RWPE2 (cell line): ENCODE measurements around the gene SPCS1.

Source experiments
- ATAC-seq: fragments of 200-7000 bp; cut with Tn5 transposase; 3 replicates; pipeline ENCODE4 v1.9.1; 2021; ENCODE audit warnings: low read depth
- DNase-seq: peaks from one replicate; pipeline ENCODE4 v3.0.0-alpha.2; 2020; ENCODE audit warnings: low spot score
- H3K27ac ChIP-seq: fragments of 450-650 bp; 2 replicates; pipeline ENCODE4 v1.5.1; 2017; ENCODE audit warnings: mild to moderate bottlenecking; ENCODE audit not compliant: poor library complexity, severe bottlenecking
- H3K27me3 ChIP-seq: fragments of 250-450 bp; sonication (Bioruptor Pico); 2 replicates; pipeline ENCODE4 v1.5.1; 2021; ENCODE audit warnings: mild to moderate bottlenecking, moderate library complexity; ENCODE audit not compliant: insufficient read depth, poor library complexity, severe bottlenecking
- H3K36me3 ChIP-seq: fragments of 250-450 bp; sonication (Bioruptor Pico); 2 replicates; pipeline ENCODE4 v1.5.1; 2020; ENCODE audit warnings: low read depth, mild to moderate bottlenecking, moderate library complexity
- H3K4me1 ChIP-seq: fragments of 250-450 bp; sonication (Bioruptor Pico); 2 replicates; pipeline ENCODE4 v1.5.1; 2021; ENCODE audit warnings: mild to moderate bottlenecking, moderate library complexity; ENCODE audit not compliant: insufficient read depth, poor library complexity, severe bottlenecking
- H3K4me3 ChIP-seq: fragments of 250-450 bp; sonication (Bioruptor Pico); 2 replicates; pipeline ENCODE4 v1.5.1; 2021; ENCODE audit warnings: mild to moderate bottlenecking, moderate library complexity; ENCODE audit not compliant: severe bottlenecking
- H3K9me3 ChIP-seq: fragments of 250-450 bp; sonication (Bioruptor Pico); 2 replicates; pipeline ENCODE4 v1.5.1; 2021; ENCODE audit warnings: mild to moderate bottlenecking, moderate library complexity; ENCODE audit not compliant: severe bottlenecking
- TF ChIP-seq, protein P1 (sequence below): fragments of 450-650 bp; IDR thresholded peaks from one replicate; pipeline ENCODE4 v1.5.1; 2017; ENCODE audit warnings: mild to moderate bottlenecking, moderate library complexity; ENCODE audit not compliant: poor library complexity, severe bottlenecking

Gene SPCS1

GRCh38 chr3:52754373-52754772 lies 48.5 kb downstream of the SPCS1 start:
- peaks cover 64% of the 10 kb centered on the region for H3K36me3 ChIP-seq
- TF ChIP-seq, protein P1, sequence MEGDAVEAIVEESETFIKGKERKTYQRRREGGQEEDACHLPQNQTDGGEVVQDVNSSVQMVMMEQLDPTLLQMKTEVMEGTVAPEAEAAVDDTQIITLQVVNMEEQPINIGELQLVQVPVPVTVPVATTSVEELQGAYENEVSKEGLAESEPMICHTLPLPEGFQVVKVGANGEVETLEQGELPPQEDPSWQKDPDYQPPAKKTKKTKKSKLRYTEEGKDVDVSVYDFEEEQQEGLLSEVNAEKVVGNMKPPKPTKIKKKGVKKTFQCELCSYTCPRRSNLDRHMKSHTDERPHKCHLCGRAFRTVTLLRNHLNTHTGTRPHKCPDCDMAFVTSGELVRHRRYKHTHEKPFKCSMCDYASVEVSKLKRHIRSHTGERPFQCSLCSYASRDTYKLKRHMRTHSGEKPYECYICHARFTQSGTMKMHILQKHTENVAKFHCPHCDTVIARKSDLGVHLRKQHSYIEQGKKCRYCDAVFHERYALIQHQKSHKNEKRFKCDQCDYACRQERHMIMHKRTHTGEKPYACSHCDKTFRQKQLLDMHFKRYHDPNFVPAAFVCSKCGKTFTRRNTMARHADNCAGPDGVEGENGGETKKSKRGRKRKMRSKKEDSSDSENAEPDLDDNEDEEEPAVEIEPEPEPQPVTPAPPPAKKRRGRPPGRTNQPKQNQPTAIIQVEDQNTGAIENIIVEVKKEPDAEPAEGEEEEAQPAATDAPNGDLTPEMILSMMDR = no peak
- H3K27ac ChIP-seq = no peak overlapping the region
- no peak for DNase-seq
- H3K4me3 ChIP-seq = no peak overlapping the region
- H3K9me3 ChIP-seq = no peaks in the 10 kb centered on the region
- no peaks in the 10 kb centered on the region for H3K4me1 ChIP-seq
- ATAC-seq = no peak
- H3K27me3 ChIP-seq = no peaks in the 10 kb centered on the region

GRCh38 chr3:52756141-52756540 lies 50.2 kb downstream of the SPCS1 start:
- Histone ChIP-seq H3K27ac (no peak overlapping the region), H3K9me3 (no peaks in the 10 kb centered on the region), H3K4me1 (no peaks in the 10 kb centered on the region), H3K27me3 (no peaks in the 10 kb centered on the region), H3K4me3 (no peak overlapping the region), H3K36me3 (peaks cover 62% of the 10 kb centered on the region)
- ATAC-seq (no peak), DNase-seq (no peak)
- TF ChIP-seq, protein P1 = no peak
